ENCODE data around the gene DPEP2. TPM values are rescaled to one million over a fixed set of nuclear protein-coding genes. Genes with fewer than 3 reads are reported as not detected.

Gene DPEP2
- polyA plus RNA-seq, 3 donors = 117 to 235 (median 124) TPM

- H3K4me1 ChIP-seq (ENCODE audit: control insufficient read depth in 1 of 2, insufficient read depth in 2 of 2, low read length in 2 of 2) = peaks cover 63 to 70% of the 10 kb centered on the region in 2 donors
- peaks cover 32 to 52% of the 10 kb centered on the region in 2 donors for H3K36me3 Mint-ChIP-seq
- H3K27ac Mint-ChIP-seq = peak overlapping the region; percentile 98 to 100 (median 100)
- peak; percentile 77 to 90 (median 88) for DNase-seq
- peak; percentile 98 for TF ChIP-seq CTCF (IDR thresholded peaks at IDR 0.05)
- H3K79me2 ChIP-seq (ENCODE audit: insufficient read depth, low read length) = peaks cover 44% of the 10 kb centered on the region
- peaks cover 34% of the 10 kb centered on the region for H4K20me1 ChIP-seq (ENCODE audit: insufficient read depth, low read length)
- peak overlapping the region; percentile 78 to 92 for H3K4me3 Mint-ChIP-seq
- peak overlapping the region; percentile 63 for H3K9ac ChIP-seq (ENCODE audit: insufficient read depth, low read length, poor library complexity, severe bottlenecking)
- 2% methylated on average over 32 of the region's 39 CpGs for WGBS (ENCODE audit: insufficient coverage)
- peak overlapping the region; percentile 2 to 50 (median 42) for H3K4me3 ChIP-seq (replicated peaks in 1 of 3; ENCODE audit: low read depth in 2 of 3, low read length in 3 of 3)
- no peaks in the 10 kb centered on the region for H3K27me3 Mint-ChIP-seq (ENCODE audit: low read depth in 3 of 3)
- peaks cover 22 to 34% of the 10 kb centered on the region in 2 donors for H3K36me3 ChIP-seq (replicated peaks in 1 of 2; ENCODE audit: control insufficient read depth in 1 of 2, insufficient read depth in 2 of 2, low read length in 2 of 2)
- H3K27me3 ChIP-seq (ENCODE audit: control insufficient read depth in 2 of 2, insufficient read depth in 2 of 2, low read length in 2 of 2) = no peaks in the 10 kb centered on the region
- peak overlapping the region; percentile 85 to 97 for H3K27ac ChIP-seq (ENCODE audit: low read depth in 1 of 2, low read length in 2 of 2)
- H3K9me3 Mint-ChIP-seq = no peaks in the 10 kb centered on the region
- H3K4me1 Mint-ChIP-seq = peaks cover 56% of the 10 kb centered on the region
- intact Hi-C loops (cut with micrococcal nuclease) = loop anchor here (1.0 to 2.0 kb wide), 3 partner anchors 15 to 47 kb away; partner anchors contain the start of genes DDX28 (in 1 of the 2) and DUS2 (in 1 of the 2)
- H2AFZ ChIP-seq (ENCODE audit: insufficient read depth, low read depth, low read length, poor library complexity, severe bottlenecking) = peak overlapping the region; percentile 61
- H3K4me2 ChIP-seq (replicated peaks; ENCODE audit: extremely low read depth, low read length, poor library complexity, severe bottlenecking) = peak overlapping the region; percentile 64
- H3K9me3 ChIP-seq (replicated peaks in 1 of 2; ENCODE audit: control insufficient read depth in 1 of 2, insufficient read depth in 1 of 2, low read length in 2 of 2) = peaks cover 0 to 2% of the 10 kb centered on the region in 2 donors
Observed at GRCh38 chr16:67993207-67994039, 5.9 kb downstream of the DPEP2 start.

- Histone ChIP-seq H3K4me2 (replicated peaks; ENCODE audit: extremely low read depth, low read length, poor library complexity, severe bottlenecking) (peak overlapping the region; percentile 64), H3K27me3 (ENCODE audit: control insufficient read depth in 2 of 2, insufficient read depth in 2 of 2, low read length in 2 of 2) (no peaks in the 10 kb centered on the region), H3K36me3 (replicated peaks in 1 of 2; ENCODE audit: control insufficient read depth in 1 of 2, insufficient read depth in 2 of 2, low read length in 2 of 2) (peaks cover 22 to 34% of the 10 kb centered on the region in 2 donors), H4K20me1 (ENCODE audit: insufficient read depth, low read length) (peaks cover 36% of the 10 kb centered on the region), H3K9ac (ENCODE audit: insufficient read depth, low read length, poor library complexity, severe bottlenecking) (peak overlapping the region; percentile 63), H3K27ac (ENCODE audit: low read depth in 1 of 2, low read length in 2 of 2) (peak overlapping the region in 1 of 2 donors; percentile 85), H3K9me3 (replicated peaks in 1 of 2; ENCODE audit: control insufficient read depth in 1 of 2, insufficient read depth in 1 of 2, low read length in 2 of 2) (no peaks in the 10 kb centered on the region), H2AFZ (ENCODE audit: insufficient read depth, low read depth, low read length, poor library complexity, severe bottlenecking) (peak overlapping the region; percentile 61), H3K4me3 (replicated peaks in 1 of 3; ENCODE audit: low read depth in 2 of 3, low read length in 3 of 3) (peak overlapping the region in 2 of 3 experiments; percentile 42 to 50), H3K79me2 (ENCODE audit: insufficient read depth, low read length) (peaks cover 37% of the 10 kb centered on the region), H3K4me1 (ENCODE audit: control insufficient read depth in 1 of 2, insufficient read depth in 2 of 2, low read length in 2 of 2) (peaks cover 58 to 65% of the 10 kb centered on the region in 2 donors)
- TF ChIP-seq CTCF (IDR thresholded peaks at IDR 0.05) = no peak
- 85% methylated on average over 16 of the region's 20 CpGs for WGBS (ENCODE audit: insufficient coverage)
- Mint-ChIP-seq H3K4me3 (peak overlapping the region in 1 of 2 donors; percentile 51), H3K9me3 (no peaks in the 10 kb centered on the region), H3K27me3 (ENCODE audit: low read depth in 3 of 3) (no peaks in the 10 kb centered on the region), H3K36me3 (peaks cover 32 to 52% of the 10 kb centered on the region in 2 donors), H3K27ac (peak overlapping the region in 4 of 7 donors; percentile 12 to 100 (median 99)), H3K4me1 (peaks cover 60% of the 10 kb centered on the region)
- DNase-seq = no peak
- intact Hi-C loops (cut with micrococcal nuclease) = loop anchor here (1.0 to 2.0 kb wide), 3 partner anchors 16 to 48 kb away; partner anchors contain the start of genes DDX28 (in 1 of the 2) and DUS2 (in 1 of the 2)
Observed at GRCh38 chr16:67992661-67993206, 6.5 kb downstream of the DPEP2 start.
